ENCODE data around the gene BNC2.

Gene BNC2

GRCh38 chr9:16460696-16461095, 409.8 kb downstream of the BNC2 start:
- no peak for TF ChIP-seq TCF12 (IDR thresholded peaks at IDR 0.05; ENCODE audit: low read depth)
- TF ChIP-seq USF1 (IDR thresholded peaks at IDR 0.05), result no peak
- TF ChIP-seq CEBPB (IDR thresholded peaks at IDR 0.05), result no peak
- TF ChIP-seq CREB1 (IDR thresholded peaks at IDR 0.05; ENCODE audit: low read depth), result no peak
- TF ChIP-seq REST (IDR thresholded peaks at IDR 0.05; ENCODE audit: low read depth), result no peak
- TF ChIP-seq MAX (IDR thresholded peaks at IDR 0.05), result no peak
- TF ChIP-seq ZBTB7A (IDR thresholded peaks at IDR 0.05; ENCODE audit: low read depth), result no peak
- TF ChIP-seq TEAD4 (IDR thresholded peaks at IDR 0.05), result no peak
- TF ChIP-seq EGR1 (IDR thresholded peaks at IDR 0.05), result no peak
- no peak for TF ChIP-seq YY1 (IDR thresholded peaks at IDR 0.05; ENCODE audit: low read depth)
- no peak for TF ChIP-seq FOXM1 (IDR thresholded peaks at IDR 0.05; ENCODE audit: borderline replicate concordance, low read depth)
- TF ChIP-seq RAD21 (IDR thresholded peaks at IDR 0.05; ENCODE audit: low read depth), result no peak
- TF ChIP-seq NFIC (IDR thresholded peaks at IDR 0.05), result no peak
- no peak for TF ChIP-seq EP300 (IDR thresholded peaks at IDR 0.05; ENCODE audit: borderline replicate concordance)
- TF ChIP-seq TAF1 (IDR thresholded peaks at IDR 0.05; ENCODE audit: low read depth), result no peak

- TF ChIP-seq REST (IDR thresholded peaks at IDR 0.05; ENCODE audit: low read depth) (no peak), ZBTB7A (IDR thresholded peaks at IDR 0.05; ENCODE audit: low read depth) (no peak), FOXM1 (IDR thresholded peaks at IDR 0.05; ENCODE audit: borderline replicate concordance, low read depth) (no peak), EGR1 (IDR thresholded peaks at IDR 0.05) (no peak), RAD21 (IDR thresholded peaks at IDR 0.05; ENCODE audit: low read depth) (no peak), NFIC (IDR thresholded peaks at IDR 0.05) (no peak), TEAD4 (IDR thresholded peaks at IDR 0.05) (no peak), EP300 (IDR thresholded peaks at IDR 0.05; ENCODE audit: borderline replicate concordance) (no peak), TAF1 (IDR thresholded peaks at IDR 0.05; ENCODE audit: low read depth) (no peak), CREB1 (IDR thresholded peaks at IDR 0.05; ENCODE audit: low read depth) (no peak), CEBPB (IDR thresholded peaks at IDR 0.05) (no peak)
Observed at GRCh38 chr9:16459421-16460148, 410.9 kb downstream of the BNC2 start.

GRCh38 chr9:16458696-16459420, 411.6 kb downstream of the BNC2 start:
- no peak for TF ChIP-seq TEAD4 (IDR thresholded peaks at IDR 0.05)
- TF ChIP-seq RAD21 (IDR thresholded peaks at IDR 0.05; ENCODE audit: low read depth), result no peak
- no peak for TF ChIP-seq REST (IDR thresholded peaks at IDR 0.05; ENCODE audit: low read depth)
- no peak for TF ChIP-seq TAF1 (IDR thresholded peaks at IDR 0.05; ENCODE audit: low read depth)
- no peak for TF ChIP-seq ZBTB7A (IDR thresholded peaks at IDR 0.05; ENCODE audit: low read depth)
- TF ChIP-seq NFIC (IDR thresholded peaks at IDR 0.05), result no peak
- TF ChIP-seq EGR1 (IDR thresholded peaks at IDR 0.05), result no peak
- TF ChIP-seq USF1 (IDR thresholded peaks at IDR 0.05), result no peak
- no peak for TF ChIP-seq YY1 (IDR thresholded peaks at IDR 0.05; ENCODE audit: low read depth)

GRCh38 chr9:16455842-16456241, 414.6 kb downstream of the BNC2 start:
- no peak for TF ChIP-seq TEAD4 (IDR thresholded peaks at IDR 0.05)
- TF ChIP-seq EGR1 (IDR thresholded peaks at IDR 0.05), result no peak
- no peak for TF ChIP-seq TAF1 (IDR thresholded peaks at IDR 0.05; ENCODE audit: low read depth)
- TF ChIP-seq REST (IDR thresholded peaks at IDR 0.05; ENCODE audit: low read depth), result no peak
- no peak for TF ChIP-seq NFIC (IDR thresholded peaks at IDR 0.05)
- TF ChIP-seq EP300 (IDR thresholded peaks at IDR 0.05; ENCODE audit: borderline replicate concordance), result no peak
- no peak for TF ChIP-seq CEBPB (IDR thresholded peaks at IDR 0.05)
- TF ChIP-seq CREB1 (IDR thresholded peaks at IDR 0.05; ENCODE audit: low read depth), result no peak
- TF ChIP-seq MAX (IDR thresholded peaks at IDR 0.05), result no peak
- no peak for TF ChIP-seq TCF12 (IDR thresholded peaks at IDR 0.05; ENCODE audit: low read depth)
- no peak for TF ChIP-seq YY1 (IDR thresholded peaks at IDR 0.05; ENCODE audit: low read depth)
- no peak for TF ChIP-seq FOXM1 (IDR thresholded peaks at IDR 0.05; ENCODE audit: borderline replicate concordance, low read depth)
- TF ChIP-seq RAD21 (IDR thresholded peaks at IDR 0.05; ENCODE audit: low read depth), result no peak
- TF ChIP-seq USF1 (IDR thresholded peaks at IDR 0.05), result no peak
- no peak for TF ChIP-seq ZBTB7A (IDR thresholded peaks at IDR 0.05; ENCODE audit: low read depth)

All from Ishikawa (cell line).